HUES48 (cell line): ENCODE data around the gene NXN.

Experiments used
- H3K27ac ChIP-seq: one replicate; pipeline ENCODE4 v1.7.0; 2013; ENCODE audit warnings: low read depth, low read length, inconsistent platforms
- H3K27me3 ChIP-seq: 2 replicates; pipeline ENCODE4 v1.6.1; 2013; ENCODE audit warnings: mild to moderate bottlenecking, low read length; ENCODE audit not compliant: control insufficient read depth, insufficient read depth
- H3K36me3 ChIP-seq: 2 replicates; pipeline ENCODE4 v1.6.1; 2013; ENCODE audit warnings: low read length; ENCODE audit not compliant: control insufficient read depth, insufficient read depth
- H3K4me1 ChIP-seq: 2 replicates; pipeline ENCODE4 v1.6.1; 2013; ENCODE audit warnings: mild to moderate bottlenecking, low read length; ENCODE audit not compliant: control insufficient read depth, insufficient read depth
- H3K4me3 ChIP-seq: 2 replicates; pipeline ENCODE4 v1.5.1; 2013; ENCODE audit warnings: mild to moderate bottlenecking, low read depth, low read length
- H3K9ac ChIP-seq: 2 replicates; pipeline ENCODE4 v1.6.1; 2013; ENCODE audit warnings: mild to moderate bottlenecking, low read depth, low read length, moderate library complexity
- H3K9me3 ChIP-seq: 2 replicates; pipeline ENCODE4 v1.6.1; 2013; ENCODE audit warnings: low read length; ENCODE audit not compliant: control insufficient read depth, insufficient read depth

Gene NXN

GRCh38 chr17:900336-900934, 79.1 kb downstream of the NXN start:
- Histone ChIP-seq H3K9me3 (no peaks in the 10 kb centered on the region), H3K27me3 (no peaks in the 10 kb centered on the region), H3K4me3 (no peak overlapping the region), H3K27ac (no peak overlapping the region), H3K9ac (no peak overlapping the region), H3K36me3 (no peaks in the 10 kb centered on the region), H3K4me1 (peaks cover 19% of the 10 kb centered on the region)

DNA sequence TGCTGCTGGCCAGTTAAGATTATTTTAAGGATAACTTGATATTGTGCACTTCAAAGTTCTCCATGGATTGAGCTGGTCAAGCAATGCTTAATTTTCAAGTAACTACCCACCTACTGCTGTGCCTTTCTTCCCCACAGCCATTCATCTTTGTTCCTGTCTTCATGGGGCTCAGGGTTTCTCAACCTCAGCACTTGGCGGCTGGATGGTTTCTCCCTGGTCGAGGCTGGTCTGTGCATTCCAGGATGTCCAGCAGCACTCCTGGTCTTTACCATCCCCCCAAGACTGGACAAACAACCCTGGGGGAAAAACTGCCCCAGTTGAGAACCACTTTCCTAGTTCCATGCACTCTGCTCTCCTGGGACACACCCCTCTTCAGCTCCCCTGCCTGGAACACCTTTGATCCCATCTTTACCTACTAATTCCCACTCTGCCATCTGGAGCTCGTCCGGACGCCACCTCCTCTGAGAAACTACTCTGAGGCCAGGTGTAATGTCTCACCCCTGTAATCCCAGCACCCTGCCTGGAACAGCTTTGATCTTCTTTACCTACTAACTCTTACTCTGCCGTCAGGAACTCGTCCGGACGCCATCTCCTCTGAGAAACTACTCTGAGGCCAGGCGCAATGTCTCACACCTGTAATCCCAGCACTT, 81.5 kb downstream of the NXN start:
- Histone ChIP-seq H3K36me3 (no peaks in the 10 kb centered on the region), H3K4me1 (peaks cover 19% of the 10 kb centered on the region), H3K9ac (no peak overlapping the region), H3K9me3 (no peaks in the 10 kb centered on the region), H3K27ac (no peak overlapping the region), H3K27me3 (no peaks in the 10 kb centered on the region), H3K4me3 (no peak overlapping the region)

GRCh38 chr17:896953-897661, 82.5 kb downstream of the NXN start:
- Histone ChIP-seq H3K4me1 (peaks cover 15% of the 10 kb centered on the region), H3K36me3 (no peaks in the 10 kb centered on the region), H3K27ac (no peak overlapping the region), H3K9ac (no peak overlapping the region), H3K4me3 (no peak overlapping the region), H3K9me3 (no peaks in the 10 kb centered on the region), H3K27me3 (no peaks in the 10 kb centered on the region)

- Histone ChIP-seq H3K4me3 (no peak overlapping the region), H3K9ac (no peak overlapping the region), H3K9me3 (no peaks in the 10 kb centered on the region), H3K36me3 (no peaks in the 10 kb centered on the region), H3K27ac (no peak overlapping the region), H3K4me1 (peaks cover 10% of the 10 kb centered on the region), H3K27me3 (no peaks in the 10 kb centered on the region)
Observed at GRCh38 chr17:896454-896853, 83.1 kb downstream of the NXN start.

DNA sequence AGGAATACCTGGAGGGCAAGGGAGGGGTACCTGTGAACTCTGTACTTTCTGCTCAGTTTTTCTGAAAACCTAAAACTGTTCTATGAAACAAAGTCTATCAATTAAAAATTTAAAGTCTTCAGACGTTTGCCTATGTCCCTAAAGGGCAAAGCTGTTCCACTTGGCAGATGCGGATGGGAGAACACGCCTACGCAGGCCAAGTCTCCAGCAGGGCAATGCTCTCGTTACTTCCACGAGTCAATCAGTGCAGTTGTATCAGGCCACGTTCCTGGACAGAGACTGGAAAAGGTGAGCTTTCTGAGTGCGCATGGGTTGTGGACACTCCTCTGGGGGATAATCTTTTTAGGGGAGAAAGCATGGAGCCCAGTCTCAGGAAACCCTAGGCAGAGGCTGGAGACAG, 86.6 kb downstream of the NXN start:
- H3K4me1 ChIP-seq, result peaks cover 8% of the 10 kb centered on the region
- H3K36me3 ChIP-seq, result no peaks in the 10 kb centered on the region
- no peaks in the 10 kb centered on the region for H3K27me3 ChIP-seq
- H3K9ac ChIP-seq, result no peak overlapping the region
- no peak overlapping the region for H3K27ac ChIP-seq
- no peak overlapping the region for H3K4me3 ChIP-seq
- no peaks in the 10 kb centered on the region for H3K9me3 ChIP-seq

DNA sequence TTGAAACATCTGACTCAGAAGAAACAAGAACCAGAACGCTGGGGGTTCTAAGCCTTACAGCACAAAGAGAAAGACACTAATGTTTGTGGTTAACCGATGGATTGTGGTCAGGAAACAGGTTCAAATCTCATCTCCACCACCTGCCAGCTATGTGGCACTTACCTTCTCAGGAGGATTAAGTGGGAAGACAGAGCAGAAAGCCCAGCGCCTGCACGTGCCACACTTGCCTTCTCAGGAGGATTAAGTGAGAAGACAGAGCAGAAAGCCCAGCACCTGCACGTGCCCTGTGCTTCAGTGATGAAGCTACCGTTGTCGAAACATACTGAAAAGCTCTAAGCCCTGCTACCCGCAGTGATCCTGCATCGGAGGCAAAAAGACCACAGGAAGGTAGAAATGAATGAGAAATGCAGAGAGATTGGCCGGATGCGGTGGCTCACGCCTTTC, 90.6 kb downstream of the NXN start:
- H3K27ac ChIP-seq, result no peak overlapping the region

GRCh38 chr17:887551-888209, 91.9 kb downstream of the NXN start:
- Histone ChIP-seq H3K36me3 (no peaks in the 10 kb centered on the region), H3K4me1 (peaks cover 15% of the 10 kb centered on the region), H3K27me3 (no peaks in the 10 kb centered on the region), H3K9me3 (no peaks in the 10 kb centered on the region), H3K4me3 (no peak overlapping the region), H3K27ac (no peak overlapping the region), H3K9ac (no peak overlapping the region)

More for the DNA sequence above, 90.6 kb downstream of the NXN start:
- Histone ChIP-seq H3K4me1 (peaks cover 7% of the 10 kb centered on the region; the same call in 1 of the 2 replicates), H3K36me3 (no peaks in the 10 kb centered on the region), H3K4me3 (no peak overlapping the region), H3K27me3 (no peaks in the 10 kb centered on the region), H3K9ac (no peak overlapping the region), H3K9me3 (no peaks in the 10 kb centered on the region)

GRCh38 chr17:885971-886571, 93.5 kb downstream of the NXN start:
- Histone ChIP-seq H3K36me3 (no peaks in the 10 kb centered on the region), H3K27me3 (no peaks in the 10 kb centered on the region), H3K9ac (no peak overlapping the region), H3K9me3 (no peaks in the 10 kb centered on the region), H3K27ac (no peak overlapping the region), H3K4me1 (peaks cover 16% of the 10 kb centered on the region), H3K4me3 (no peak overlapping the region)

- Histone ChIP-seq H3K4me1 (peaks cover 23% of the 10 kb centered on the region), H3K27me3 (no peaks in the 10 kb centered on the region), H3K9me3 (no peaks in the 10 kb centered on the region), H3K27ac (peak overlapping the region; percentile 57), H3K36me3 (no peaks in the 10 kb centered on the region), H3K9ac (no peak overlapping the region), H3K4me3 (no peak overlapping the region)
Observed at GRCh38 chr17:883586-883962, 96.0 kb downstream of the NXN start.

- Histone ChIP-seq H3K36me3 (no peaks in the 10 kb centered on the region), H3K4me3 (no peak overlapping the region), H3K4me1 (peaks cover 23% of the 10 kb centered on the region), H3K9me3 (no peaks in the 10 kb centered on the region), H3K27me3 (no peaks in the 10 kb centered on the region), H3K9ac (no peak overlapping the region), H3K27ac (peak overlapping the region; percentile 57)
Observed at GRCh38 chr17:882827-883585, 96.6 kb downstream of the NXN start.
